ENCODE data around the gene SLC7A1.

- TF ChIP-seq, protein P1, sequence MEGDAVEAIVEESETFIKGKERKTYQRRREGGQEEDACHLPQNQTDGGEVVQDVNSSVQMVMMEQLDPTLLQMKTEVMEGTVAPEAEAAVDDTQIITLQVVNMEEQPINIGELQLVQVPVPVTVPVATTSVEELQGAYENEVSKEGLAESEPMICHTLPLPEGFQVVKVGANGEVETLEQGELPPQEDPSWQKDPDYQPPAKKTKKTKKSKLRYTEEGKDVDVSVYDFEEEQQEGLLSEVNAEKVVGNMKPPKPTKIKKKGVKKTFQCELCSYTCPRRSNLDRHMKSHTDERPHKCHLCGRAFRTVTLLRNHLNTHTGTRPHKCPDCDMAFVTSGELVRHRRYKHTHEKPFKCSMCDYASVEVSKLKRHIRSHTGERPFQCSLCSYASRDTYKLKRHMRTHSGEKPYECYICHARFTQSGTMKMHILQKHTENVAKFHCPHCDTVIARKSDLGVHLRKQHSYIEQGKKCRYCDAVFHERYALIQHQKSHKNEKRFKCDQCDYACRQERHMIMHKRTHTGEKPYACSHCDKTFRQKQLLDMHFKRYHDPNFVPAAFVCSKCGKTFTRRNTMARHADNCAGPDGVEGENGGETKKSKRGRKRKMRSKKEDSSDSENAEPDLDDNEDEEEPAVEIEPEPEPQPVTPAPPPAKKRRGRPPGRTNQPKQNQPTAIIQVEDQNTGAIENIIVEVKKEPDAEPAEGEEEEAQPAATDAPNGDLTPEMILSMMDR (IDR thresholded peaks at IDR 0.05) = no peak
- TF ChIP-seq POLR2A (IDR thresholded peaks at IDR 0.05) = no peak
Observed at GRCh38 chr13:29496241-29496712, 99.2 kb downstream of the SLC7A1 start.
